Esophagus muscularis mucosa (tissue), 4 donors: Measurements from ENCODE around the gene UPF2. TPM values are rescaled to one million over a fixed set of nuclear protein-coding genes. Genes with fewer than 3 reads are reported as not detected.

Source experiments
- DNase-seq: peaks from one replicate; pipeline ENCODE4 v3.0.0-alpha.2; 2017; ENCODE audit errors: extremely low spot score
- H3K27ac ChIP-seq, 4 donors: fragments of 200-600 bp; sonication (generic); replicated peaks in 1 of 4; 1 replicate in 3 of 4; 2 replicates in 1 of 4; pipeline ENCODE4 v1.5.1; 2016 to 2019; ENCODE audit warnings: mild to moderate bottlenecking in 1 of 4
- H3K27me3 ChIP-seq, 4 donors: fragments of 200-600 bp; sonication (generic); one replicate each; pipeline versions ENCODE4 v1.5.1 to v1.6.0; 2016 to 2019
- H3K36me3 ChIP-seq, 4 donors: fragments of 200-600 bp; sonication (generic); one replicate each; pipeline ENCODE4 v1.5.1; 2016 to 2019
- H3K4me1 ChIP-seq, 4 donors: fragments of 200-600 bp; sonication (generic); one replicate each; pipeline ENCODE4 v1.5.1; 2016 to 2019
- H3K4me3 ChIP-seq, 4 donors: fragments of 200-600 bp; sonication (generic); 1 replicate in 2 of 4; 2 replicates in 2 of 4; pipeline ENCODE4 v1.5.1; 2016 to 2019; ENCODE audit warnings: mild to moderate bottlenecking in 4 of 4, moderate library complexity in 1 of 4
- H3K9me3 ChIP-seq, 4 donors: fragments of 200-600 bp; sonication (generic); 1 replicate in 3 of 4; 2 replicates in 1 of 4; pipeline ENCODE4 v1.5.1; 2016 to 2019
- CTCF ChIP-seq, 3 experiments: fragments of 200-600 bp in 2 of 3; fragments of 450-650 bp in 1 of 3; sonication (generic) in 2 of 3; IDR thresholded peaks; one replicate each; pipeline ENCODE4 v1.5.1; 2017 to 2019; ENCODE audit warnings: antibody characterized with exemption in 3 of 3, mild to moderate bottlenecking in 2 of 3, moderate library complexity in 1 of 3
- EP300 ChIP-seq: sonication (generic); formaldehyde crosslinking; IDR thresholded peaks from one replicate; pipeline ENCODE4 v1.6.1; 2017; ENCODE audit warnings: antibody characterized with exemption
- POLR2A ChIP-seq: fragments of 450-650 bp; IDR thresholded peaks from one replicate; pipeline ENCODE4 v1.6.1; 2017; ENCODE audit warnings: antibody characterized with exemption, moderate library complexity, mild to moderate bottlenecking, low read depth
- POLR2AphosphoS5 ChIP-seq, 2 donors: sonication (generic); formaldehyde crosslinking; IDR thresholded peaks; one replicate each; pipeline ENCODE4 v1.6.1; 2017; ENCODE audit warnings: antibody characterized with exemption in 2 of 2
- WGBS: methylation state at CpG from one replicate; pipeline ENCODE4 v1.1.5; 2018; 5-methylcytosine and 5-hydroxymethylcytosine counted together
- intact Hi-C: fragments of 100-400 bp; cut with DNase I; formaldehyde crosslinking; loops from one replicate; pipeline ENCODE4 v1.15.1; 2023
- total RNA-seq, 4 donors: library from RNA; depleted of rRNA; stranded (reverse); fragments of >200 nt; gene quantifications; one replicate each; pipeline versions ENCODE4 v1.1.0 to v1.2.1, GENCODE V29; 2016

Gene UPF2
- total RNA-seq, 4 donors from 2014 or later, result 26.0 to 38.6 (median 28.0) TPM

GRCh38 chr10:11936389-11937152 is 106.0 kb downstream of the UPF2 start:
- peaks cover 27 to 72% (median 47%) of the 10 kb centered on the region in 4 donors for H3K36me3 ChIP-seq
- TF ChIP-seq POLR2AphosphoS5 (IDR thresholded peaks at IDR 0.05) (no peak), POLR2A (no peak), CTCF (IDR thresholded peaks at IDR 0.05) (no peak), EP300 (no peak)

GRCh38 chr10:11934262-11934661 is 108.3 kb downstream of the UPF2 start:
- Histone ChIP-seq H3K27me3 (no peaks in the 10 kb centered on the region), H3K36me3 (peaks cover 44 to 72% (median 59%) of the 10 kb centered on the region in 4 donors), H3K4me3 (no peak overlapping the region), H3K4me1 (peaks cover 0 to 8% (median 0%) of the 10 kb centered on the region in 4 donors), H3K9me3 (no peaks in the 10 kb centered on the region), H3K27ac (peak overlapping the region in 1 of 4 donors; percentile 33)
- intact Hi-C loops, result no loop called here
- TF ChIP-seq CTCF (IDR thresholded peaks at IDR 0.05), result no peak
- no peak for TF ChIP-seq POLR2A
- no peak for TF ChIP-seq POLR2AphosphoS5 (IDR thresholded peaks at IDR 0.05)
- TF ChIP-seq EP300, result no peak
- WGBS, result 85% methylated on average over 7 of the region's 7 CpGs
- no peak for DNase-seq

More at GRCh38 chr10:11936389-11937152, 106.0 kb downstream of the UPF2 start:
- Histone ChIP-seq H3K27ac (no peak overlapping the region), H3K27me3 (no peaks in the 10 kb centered on the region), H3K4me1 (peaks cover 0 to 8% (median 0%) of the 10 kb centered on the region in 4 donors), H3K4me3 (no peak overlapping the region), H3K9me3 (no peaks in the 10 kb centered on the region)
- no peak for DNase-seq
- 73% methylated on average over 8 of the region's 8 CpGs for WGBS
- intact Hi-C loops, result no loop called here

- Histone ChIP-seq H3K27me3 (no peaks in the 10 kb centered on the region), H3K36me3 (peaks cover 43 to 73% (median 61%) of the 10 kb centered on the region in 4 donors), H3K4me3 (no peak overlapping the region), H3K9me3 (no peaks in the 10 kb centered on the region), H3K4me1 (peaks cover 0 to 8% (median 0%) of the 10 kb centered on the region in 4 donors), H3K27ac (peak overlapping the region in 1 of 4 donors; percentile 33)
- 65% methylated on average over 3 of the region's 3 CpGs for WGBS
- no peak for DNase-seq
- TF ChIP-seq POLR2A (no peak), EP300 (no peak), POLR2AphosphoS5 (IDR thresholded peaks at IDR 0.05) (no peak), CTCF (IDR thresholded peaks at IDR 0.05) (no peak)
- intact Hi-C loops, result no loop called here
Measured at GRCh38 chr10:11933577-11934223, 108.9 kb downstream of the UPF2 start.

- H3K4me1 ChIP-seq, result peaks cover 0 to 8% (median 0%) of the 10 kb centered on the region in 4 donors
- H3K27ac ChIP-seq, result no peak overlapping the region
- TF ChIP-seq POLR2AphosphoS5 (IDR thresholded peaks at IDR 0.05) (no peak), POLR2A (no peak), EP300 (no peak), CTCF (IDR thresholded peaks at IDR 0.05) (no peak)
- intact Hi-C loops, result no loop called here
- H3K4me3 ChIP-seq, result no peak overlapping the region
- peaks cover 62 to 83% (median 72%) of the 10 kb centered on the region in 4 donors for H3K36me3 ChIP-seq
- no peak for DNase-seq
- 98% methylated on average over 4 of the region's 4 CpGs for WGBS
- no peaks in the 10 kb centered on the region for H3K9me3 ChIP-seq
- no peaks in the 10 kb centered on the region for H3K27me3 ChIP-seq
Measured at GRCh38 chr10:11931038-11931437, 111.6 kb downstream of the UPF2 start.
